ENCODE measurements around the gene ASAP2.

The ASAP2 gene

DNA sequence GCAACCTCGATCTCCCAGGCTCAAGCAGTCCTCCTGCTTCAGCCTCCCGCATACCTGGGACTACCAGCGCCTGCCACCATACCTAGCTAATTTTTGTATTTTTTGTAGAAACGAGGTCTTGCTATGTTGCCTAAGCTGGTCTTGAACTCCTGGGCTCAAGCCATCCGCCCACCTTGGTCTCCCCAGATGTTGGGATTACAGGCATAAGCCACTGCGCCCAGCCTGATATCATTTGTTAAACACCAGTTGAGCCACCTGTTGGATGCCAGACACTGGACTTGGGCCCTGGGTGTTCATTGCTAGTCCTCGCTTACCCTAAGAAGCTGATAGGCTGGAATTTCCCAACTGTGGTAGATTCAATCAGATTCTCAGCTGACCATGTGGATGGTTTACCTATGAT, 136.9 kb downstream of the ASAP2 start:
- Histone ChIP-seq H3K27ac (ENCODE audit: low read depth, low read length, severe bottlenecking) (no peak overlapping the region), H3K9me3 (ENCODE audit: control insufficient read depth, low read length) (no peaks in the 10 kb centered on the region), H3K4me1 (ENCODE audit: control insufficient read depth, insufficient read depth, low read length, poor library complexity, severe bottlenecking) (peaks cover 4% of the 10 kb centered on the region), H3K4me3 (ENCODE audit: extremely low read depth, insufficient read depth, low read length, poor library complexity, severe bottlenecking) (no peak overlapping the region), H3K36me3 (ENCODE audit: control insufficient read depth, insufficient read depth, low read length) (peaks cover 86% of the 10 kb centered on the region)
- 91 to 100% methylated on average over 5 to 7 of the region's 7 CpGs for whole genome bisulfite sequencing, 2 experiments (ENCODE audit: insufficient coverage in 2 of 2)

DNA sequence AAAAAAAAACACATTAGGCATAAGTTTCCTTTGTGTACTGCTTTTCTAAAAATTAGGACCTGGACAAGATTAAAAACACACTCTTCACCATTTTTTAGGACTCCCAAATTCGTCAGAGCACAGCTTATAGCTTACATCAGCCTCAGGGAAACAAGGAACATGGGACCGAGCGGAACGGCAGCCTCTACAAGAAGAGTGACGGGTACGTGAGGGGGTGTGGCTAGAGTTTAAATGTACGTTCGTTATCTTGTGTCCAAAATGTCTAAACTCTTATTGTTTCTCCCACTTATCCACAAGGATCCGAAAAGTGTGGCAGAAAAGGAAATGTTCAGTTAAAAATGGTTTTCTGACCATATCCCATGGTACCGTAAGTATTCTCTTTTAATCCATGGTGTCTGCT, 137.8 kb downstream of the ASAP2 start:
- no peak overlapping the region for H3K27ac ChIP-seq (ENCODE audit: low read depth, low read length, severe bottlenecking)
- peaks cover 86% of the 10 kb centered on the region for H3K36me3 ChIP-seq (ENCODE audit: control insufficient read depth, insufficient read depth, low read length)
- H3K9me3 ChIP-seq (ENCODE audit: control insufficient read depth, low read length), result no peaks in the 10 kb centered on the region
- H3K4me3 ChIP-seq (ENCODE audit: extremely low read depth, insufficient read depth, low read length, poor library complexity, severe bottlenecking), result no peak overlapping the region
- WGBS, 2 experiments (ENCODE audit: insufficient coverage in 2 of 2), result 93 to 100% methylated on average over 3 of the region's 10 CpGs
- H3K4me1 ChIP-seq (ENCODE audit: control insufficient read depth, insufficient read depth, low read length, poor library complexity, severe bottlenecking), result peaks cover 4% of the 10 kb centered on the region

DNA sequence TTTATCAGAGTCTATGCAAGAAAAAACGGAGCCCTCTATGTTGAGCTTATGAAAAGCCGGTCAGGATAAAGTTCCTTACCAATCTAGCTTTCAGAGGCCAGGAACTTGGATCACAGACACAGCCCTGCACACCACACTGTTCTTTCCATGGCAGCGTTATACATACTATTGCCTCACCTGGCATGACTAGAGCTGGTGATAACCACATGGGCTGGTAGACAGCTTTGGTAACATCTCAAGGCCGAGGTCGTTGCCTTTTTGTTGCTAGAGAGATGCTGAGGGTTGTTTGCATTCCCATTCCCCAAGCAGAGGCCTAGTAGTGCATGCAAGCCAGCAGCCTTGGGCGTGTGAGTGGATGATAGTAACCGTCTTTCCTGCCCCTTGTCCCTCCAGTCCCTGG, 138.7 kb downstream of the ASAP2 start:
- Histone ChIP-seq H3K27ac (ENCODE audit: low read depth, low read length, severe bottlenecking) (no peak overlapping the region), H3K4me1 (ENCODE audit: control insufficient read depth, insufficient read depth, low read length, poor library complexity, severe bottlenecking) (peaks cover 4% of the 10 kb centered on the region), H3K4me3 (ENCODE audit: extremely low read depth, insufficient read depth, low read length, poor library complexity, severe bottlenecking) (no peak overlapping the region), H3K9me3 (ENCODE audit: control insufficient read depth, low read length) (no peaks in the 10 kb centered on the region), H3K36me3 (ENCODE audit: control insufficient read depth, insufficient read depth, low read length) (peaks cover 87% of the 10 kb centered on the region)
- WGBS, 2 experiments (ENCODE audit: insufficient coverage in 2 of 2), result 93 to 98% methylated on average over 5 to 6 of the region's 7 CpGs

DNA sequence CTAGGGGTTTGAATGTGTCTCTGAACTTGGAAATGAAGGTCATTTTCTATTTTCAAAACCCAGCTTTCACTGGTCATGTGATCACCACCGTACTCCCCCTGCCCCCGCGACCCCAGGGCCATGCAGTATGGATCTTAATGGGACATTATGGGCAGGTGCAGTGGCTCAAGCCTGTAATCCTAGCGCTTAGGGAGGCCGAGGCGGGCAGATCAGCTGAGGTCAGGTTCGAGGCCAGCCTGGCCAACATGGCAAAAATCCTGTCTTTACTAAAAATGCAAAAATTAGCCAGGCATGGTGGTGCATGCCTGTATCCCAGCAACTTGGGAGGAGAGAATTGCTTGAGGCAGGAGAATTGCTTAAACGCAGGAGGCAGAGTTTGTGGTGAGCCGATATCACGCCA, 139.4 kb downstream of the ASAP2 start:
- peaks cover 4% of the 10 kb centered on the region for H3K4me1 ChIP-seq (ENCODE audit: control insufficient read depth, insufficient read depth, low read length, poor library complexity, severe bottlenecking)
- H3K4me3 ChIP-seq (ENCODE audit: extremely low read depth, insufficient read depth, low read length, poor library complexity, severe bottlenecking), result no peak overlapping the region
- H3K36me3 ChIP-seq (ENCODE audit: control insufficient read depth, insufficient read depth, low read length), result peaks cover 87% of the 10 kb centered on the region
- 96 to 98% methylated on average over 6 of the region's 10 CpGs for WGBS, 2 experiments (ENCODE audit: insufficient coverage in 2 of 2)
- no peaks in the 10 kb centered on the region for H3K9me3 ChIP-seq (ENCODE audit: control insufficient read depth, low read length)
- H3K27ac ChIP-seq (ENCODE audit: low read depth, low read length, severe bottlenecking), result no peak overlapping the region

DNA sequence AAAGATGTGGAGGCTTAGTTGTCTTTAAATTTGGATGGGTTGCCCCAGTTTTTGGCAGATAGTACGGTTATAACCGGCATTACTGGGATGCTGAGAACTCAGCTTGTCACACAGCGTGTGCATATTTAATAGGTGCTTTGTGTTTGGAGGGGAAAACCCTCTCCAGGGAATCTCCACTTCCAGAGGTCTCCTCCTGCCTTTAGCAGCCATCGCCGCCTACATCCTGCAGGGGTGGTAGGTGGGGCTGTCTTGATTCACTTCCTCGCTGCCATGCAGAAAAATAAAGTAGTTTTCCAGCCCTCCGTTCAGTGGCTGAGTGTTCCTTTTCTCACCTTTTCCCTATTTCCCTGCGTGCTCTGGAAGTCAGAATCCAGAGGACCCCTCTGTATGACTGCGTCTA, 140.3 kb downstream of the ASAP2 start:
- WGBS, 2 experiments (ENCODE audit: insufficient coverage in 2 of 2), result 91 to 94% methylated on average over 5 to 6 of the region's 9 CpGs

DNA sequence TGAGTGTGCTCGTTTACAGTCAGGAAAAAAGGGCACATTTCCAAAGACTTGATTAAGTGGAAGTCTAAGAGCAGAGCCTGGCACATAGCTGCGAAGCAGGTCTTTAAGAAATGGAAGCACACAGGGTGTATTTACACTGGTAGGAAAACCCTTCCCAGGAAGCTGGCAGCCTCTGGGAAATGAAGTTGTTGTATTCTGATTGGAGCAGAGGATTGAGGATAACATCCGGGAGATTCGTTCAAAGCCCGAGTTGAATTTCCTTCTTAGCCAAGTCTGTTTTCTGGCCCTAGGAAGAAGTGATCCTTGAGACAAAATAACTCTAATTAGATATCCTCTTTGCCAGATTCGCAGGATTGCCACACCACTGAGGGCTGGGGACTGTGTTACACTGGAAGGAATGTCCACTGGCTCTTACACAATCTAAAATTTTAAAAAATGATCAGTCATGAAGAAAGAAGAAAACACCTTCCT, 140.8 kb downstream of the ASAP2 start:
- 87 to 100% methylated on average over 2 to 4 of the region's 6 CpGs for WGBS, 2 experiments (ENCODE audit: insufficient coverage in 2 of 2)
- H3K4me3 ChIP-seq (ENCODE audit: extremely low read depth, insufficient read depth, low read length, poor library complexity, severe bottlenecking), result no peak overlapping the region
- no peaks in the 10 kb centered on the region for H3K9me3 ChIP-seq (ENCODE audit: control insufficient read depth, low read length)
- H3K36me3 ChIP-seq (ENCODE audit: control insufficient read depth, insufficient read depth, low read length), result peaks cover 87% of the 10 kb centered on the region
- peaks cover 4% of the 10 kb centered on the region for H3K4me1 ChIP-seq (ENCODE audit: control insufficient read depth, insufficient read depth, low read length, poor library complexity, severe bottlenecking)
- H3K27ac ChIP-seq (ENCODE audit: low read depth, low read length, severe bottlenecking), result no peak overlapping the region

More for the DNA sequence above, 140.3 kb downstream of the ASAP2 start:
- Histone ChIP-seq H3K36me3 (ENCODE audit: control insufficient read depth, insufficient read depth, low read length) (peaks cover 87% of the 10 kb centered on the region), H3K9me3 (ENCODE audit: control insufficient read depth, low read length) (no peaks in the 10 kb centered on the region), H3K4me1 (ENCODE audit: control insufficient read depth, insufficient read depth, low read length, poor library complexity, severe bottlenecking) (peaks cover 4% of the 10 kb centered on the region), H3K27ac (ENCODE audit: low read depth, low read length, severe bottlenecking) (no peak overlapping the region), H3K4me3 (ENCODE audit: extremely low read depth, insufficient read depth, low read length, poor library complexity, severe bottlenecking) (no peak overlapping the region)

DNA sequence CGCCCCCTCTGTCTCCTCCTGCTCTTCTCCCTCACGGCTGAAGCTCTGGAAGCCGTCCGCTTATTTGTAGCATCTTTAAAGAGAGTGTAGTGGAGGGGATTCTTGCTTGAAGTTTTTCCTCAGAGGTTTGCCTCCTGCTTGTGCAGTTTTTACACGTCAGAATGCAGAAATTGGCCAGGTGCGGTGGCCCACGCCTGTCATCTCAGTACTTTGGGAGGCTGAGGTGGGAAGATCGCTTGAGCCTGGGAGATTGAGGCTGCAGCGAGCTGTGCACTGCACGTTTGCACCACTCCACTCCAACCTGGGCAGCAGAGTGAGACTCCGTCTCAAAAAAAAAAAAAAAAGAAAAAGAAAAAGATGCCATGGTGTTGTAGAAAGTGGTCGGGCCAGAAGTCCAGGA, 147.7 kb downstream of the ASAP2 start:
- H3K4me1 ChIP-seq (ENCODE audit: control insufficient read depth, insufficient read depth, low read length, poor library complexity, severe bottlenecking), result no peaks in the 10 kb centered on the region
- no peaks in the 10 kb centered on the region for H3K9me3 ChIP-seq (ENCODE audit: control insufficient read depth, low read length)
- no peak overlapping the region for H3K27ac ChIP-seq (ENCODE audit: low read depth, low read length, severe bottlenecking)
- no peak overlapping the region for H3K4me3 ChIP-seq (ENCODE audit: extremely low read depth, insufficient read depth, low read length, poor library complexity, severe bottlenecking)
- peaks cover 99% of the 10 kb centered on the region for H3K36me3 ChIP-seq (ENCODE audit: control insufficient read depth, insufficient read depth, low read length)
- WGBS, 2 experiments (ENCODE audit: insufficient coverage in 2 of 2), result 92 to 100% methylated on average over 4 of the region's 12 CpGs

DNA sequence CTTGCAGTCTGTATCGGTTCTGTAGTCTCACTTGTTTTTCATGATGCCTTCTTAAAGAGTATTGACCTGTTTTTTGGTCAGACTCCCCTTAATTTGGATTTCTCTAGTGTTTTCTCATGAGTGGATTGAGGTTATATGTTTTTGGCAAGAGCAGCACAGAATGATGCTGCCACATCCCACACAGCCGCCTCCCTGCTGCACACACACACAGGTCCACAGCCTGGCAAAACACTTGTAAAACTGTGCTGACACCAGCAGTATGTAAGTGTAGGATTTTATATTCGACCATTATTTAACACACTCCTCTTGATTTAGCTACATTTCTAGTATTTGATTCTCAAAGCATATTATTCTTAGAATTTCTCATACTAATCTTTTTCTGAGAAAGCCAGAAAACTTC, 148.7 kb downstream of the ASAP2 start:
- no peaks in the 10 kb centered on the region for H3K4me1 ChIP-seq (ENCODE audit: control insufficient read depth, insufficient read depth, low read length, poor library complexity, severe bottlenecking)
- peaks cover 99% of the 10 kb centered on the region for H3K36me3 ChIP-seq (ENCODE audit: control insufficient read depth, insufficient read depth, low read length)
- no peak overlapping the region for H3K4me3 ChIP-seq (ENCODE audit: extremely low read depth, insufficient read depth, low read length, poor library complexity, severe bottlenecking)
- no peak overlapping the region for H3K27ac ChIP-seq (ENCODE audit: low read depth, low read length, severe bottlenecking)
- 100% methylated on average over 1 of the region's 3 CpGs; no CpG with 5 or more reads in 1 of the 2 experiments for WGBS, 2 experiments (ENCODE audit: insufficient coverage in 2 of 2)
- no peaks in the 10 kb centered on the region for H3K9me3 ChIP-seq (ENCODE audit: control insufficient read depth, low read length)

DNA sequence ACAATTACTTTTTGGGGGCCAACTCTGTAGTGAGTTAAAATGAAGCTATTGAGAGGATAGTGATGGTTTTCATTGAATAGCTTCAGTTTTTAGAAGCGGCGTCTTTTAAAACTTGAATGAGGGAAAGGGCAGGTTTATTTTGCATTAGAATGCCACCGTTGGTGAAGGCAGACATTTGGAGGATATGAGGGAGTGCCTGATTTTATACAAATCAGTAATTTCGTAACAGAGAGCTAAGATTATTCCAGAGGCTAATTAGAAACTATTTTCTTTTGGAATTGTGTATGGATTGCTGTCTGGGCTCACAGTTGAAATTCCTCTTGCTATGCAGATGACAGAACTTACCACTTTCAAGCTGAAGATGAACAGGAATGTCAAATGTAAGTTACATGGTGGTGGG, 149.1 kb downstream of the ASAP2 start:
- no peak overlapping the region for H3K27ac ChIP-seq (ENCODE audit: low read depth, low read length, severe bottlenecking)
- H3K4me3 ChIP-seq (ENCODE audit: extremely low read depth, insufficient read depth, low read length, poor library complexity, severe bottlenecking), result no peak overlapping the region
- no peaks in the 10 kb centered on the region for H3K4me1 ChIP-seq (ENCODE audit: control insufficient read depth, insufficient read depth, low read length, poor library complexity, severe bottlenecking)
- H3K9me3 ChIP-seq (ENCODE audit: control insufficient read depth, low read length), result no peaks in the 10 kb centered on the region
- peaks cover 99% of the 10 kb centered on the region for H3K36me3 ChIP-seq (ENCODE audit: control insufficient read depth, insufficient read depth, low read length)
- 66 to 90% methylated on average over 2 to 4 of the region's 4 CpGs for WGBS, 2 experiments (ENCODE audit: insufficient coverage in 2 of 2)

DNA sequence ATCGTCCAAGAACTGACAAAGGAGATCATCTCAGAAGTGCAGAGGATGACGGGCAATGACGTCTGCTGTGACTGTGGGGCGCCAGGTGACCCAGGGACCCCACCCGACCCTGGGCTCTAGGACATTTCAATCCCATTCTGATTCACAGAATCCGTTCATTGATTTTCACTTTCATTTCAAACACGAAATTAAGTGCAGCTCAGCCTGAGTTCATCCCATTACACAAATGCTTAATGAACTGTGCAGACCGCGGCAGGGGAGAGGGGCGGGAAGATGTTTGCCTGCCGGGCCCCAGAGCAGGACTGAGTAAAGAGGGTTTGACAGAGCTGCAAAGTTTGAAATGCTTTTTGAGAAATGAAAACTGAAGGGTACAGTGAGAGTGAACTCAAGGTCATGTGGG, 149.6 kb downstream of the ASAP2 start:
- Histone ChIP-seq H3K27ac (ENCODE audit: low read depth, low read length, severe bottlenecking) (no peak overlapping the region), H3K4me3 (ENCODE audit: extremely low read depth, insufficient read depth, low read length, poor library complexity, severe bottlenecking) (no peak overlapping the region), H3K4me1 (ENCODE audit: control insufficient read depth, insufficient read depth, low read length, poor library complexity, severe bottlenecking) (no peaks in the 10 kb centered on the region), H3K36me3 (ENCODE audit: control insufficient read depth, insufficient read depth, low read length) (peaks cover 99% of the 10 kb centered on the region), H3K9me3 (ENCODE audit: control insufficient read depth, low read length) (no peaks in the 10 kb centered on the region)
- WGBS, 2 experiments (ENCODE audit: insufficient coverage in 2 of 2), result 79 to 90% methylated on average over 5 of the region's 11 CpGs

DNA sequence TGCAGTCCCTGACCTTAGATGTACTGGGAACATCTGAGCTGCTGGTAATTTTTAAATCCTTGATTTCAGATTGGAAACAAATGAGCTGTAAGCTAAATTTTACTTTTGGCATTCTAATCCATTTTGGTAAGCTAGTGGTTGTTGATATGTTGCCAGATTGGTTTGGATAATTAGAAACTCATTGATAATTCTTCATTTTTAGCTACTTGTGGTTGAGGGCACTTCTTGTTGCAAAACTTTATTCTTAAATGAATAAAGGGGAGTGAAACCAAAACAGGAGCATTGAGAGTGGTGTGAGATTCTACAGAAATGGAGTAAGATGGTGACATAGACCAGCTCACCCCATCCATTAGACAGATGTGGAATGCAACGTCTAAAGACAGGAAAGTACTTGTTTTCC, 152.2 kb downstream of the ASAP2 start:
- Histone ChIP-seq H3K36me3 (ENCODE audit: control insufficient read depth, insufficient read depth, low read length) (peaks cover 97% of the 10 kb centered on the region), H3K27ac (ENCODE audit: low read depth, low read length, severe bottlenecking) (no peak overlapping the region), H3K4me1 (ENCODE audit: control insufficient read depth, insufficient read depth, low read length, poor library complexity, severe bottlenecking) (no peaks in the 10 kb centered on the region), H3K4me3 (ENCODE audit: extremely low read depth, insufficient read depth, low read length, poor library complexity, severe bottlenecking) (no peak overlapping the region), H3K9me3 (ENCODE audit: control insufficient read depth, low read length) (no peaks in the 10 kb centered on the region)
- 80 to 83% methylated on average over 1 of the region's 1 CpG for WGBS, 2 experiments (ENCODE audit: insufficient coverage in 2 of 2)

Measured in mesodermal cell (in vitro differentiated cells).